Measurements from ENCODE around the gene HLA-DPB1.

- TF ChIP-seq EGR1 (IDR thresholded peaks at IDR 0.05) (no peak), REST (IDR thresholded peaks at IDR 0.05; ENCODE audit: low read depth) (no peak), RAD21 (IDR thresholded peaks at IDR 0.05; ENCODE audit: low read depth) (no peak), FOXM1 (IDR thresholded peaks at IDR 0.05; ENCODE audit: borderline replicate concordance, low read depth) (no peak), TAF1 (IDR thresholded peaks at IDR 0.05; ENCODE audit: low read depth) (no peak), NFIC (IDR thresholded peaks at IDR 0.05) (no peak), CEBPB (IDR thresholded peaks at IDR 0.05) (no peak), TEAD4 (IDR thresholded peaks at IDR 0.05) (no peak), YY1 (IDR thresholded peaks at IDR 0.05; ENCODE audit: low read depth) (no peak), MAX (IDR thresholded peaks at IDR 0.05) (no peak), EP300 (IDR thresholded peaks at IDR 0.05; ENCODE audit: borderline replicate concordance) (no peak), USF1 (IDR thresholded peaks at IDR 0.05) (no peak)
Observed at GRCh38 chr6:33052627-33053026, 23.2 kb upstream of the HLA-DPB1 start.
